ENCODE data around the gene ZNF774. TPM values are rescaled to one million over a fixed set of nuclear protein-coding genes. Genes with fewer than 3 reads are reported as not detected.

ZNF774 gene
- total RNA-seq, 1 experiment from 2014 or later = 4.0 TPM

DNA sequence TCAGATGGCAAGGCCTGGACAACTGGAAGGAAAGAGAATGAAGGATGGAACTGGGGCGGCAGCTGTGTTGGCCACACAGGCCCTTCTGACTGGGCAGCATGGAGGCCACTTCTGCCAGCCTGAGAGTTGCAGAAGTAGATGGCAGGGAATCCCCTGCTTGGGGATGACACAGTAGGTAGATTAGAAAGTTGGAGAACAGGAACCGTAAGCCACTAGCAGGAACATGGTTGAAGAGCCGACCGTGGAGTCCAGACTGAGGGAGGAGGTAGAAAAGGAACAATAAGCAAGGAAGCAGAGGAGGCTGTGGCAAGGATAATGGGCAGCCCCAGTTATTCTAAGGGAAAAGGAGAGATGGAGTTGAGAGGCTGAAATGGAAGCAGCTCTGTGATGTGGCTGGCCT lies 26.4 kb upstream of the ZNF774 start:
- intact Hi-C loops (cut with micrococcal nuclease) = no loop called here

DNA sequence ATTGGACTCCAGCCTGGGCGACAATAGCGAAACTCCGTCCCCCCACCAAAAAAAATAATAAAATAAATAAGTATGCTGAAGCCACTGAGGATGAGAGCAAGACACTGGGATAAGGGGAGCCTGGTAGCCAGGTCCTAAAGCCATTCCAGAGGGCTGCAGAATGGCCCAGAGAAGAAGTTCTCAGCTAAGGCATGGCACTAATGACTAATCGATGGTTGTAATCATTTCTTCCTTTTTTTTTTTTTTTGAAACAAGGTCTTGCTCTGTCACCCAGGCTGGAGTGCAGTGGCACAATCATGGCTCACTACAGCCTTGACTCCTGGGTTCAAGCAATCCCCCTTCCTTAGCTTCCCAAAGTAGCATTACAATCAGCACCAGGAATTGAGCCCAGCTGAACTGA lies 25.6 kb upstream of the ZNF774 start:
- RAD21 ChIA-PET (ENCODE audit: low non-redundant PET in 1 of 2, low total read pairs in 2 of 2, uncharacterized antibody in 2 of 2, unreplicated experiment in 2 of 2) = no interaction called here

More for the DNA sequence above, 26.4 kb upstream of the ZNF774 start:
- ChIA-PET POLR2A (no interaction called here), CTCF (no interaction called here), RAD21 (ENCODE audit: low non-redundant PET in 1 of 2, low total read pairs in 2 of 2, uncharacterized antibody in 2 of 2, unreplicated experiment in 2 of 2) (no interaction called here)
- Histone ChIP-seq H3K27ac (ENCODE audit: low read depth, low read length) (no peak overlapping the region), H2AFZ (ENCODE audit: low read depth, low read length, poor library complexity, severe bottlenecking) (no peak overlapping the region), H3K9me2 (ENCODE audit: insufficient read depth) (no peaks in the 10 kb centered on the region), H3K27me3 (ENCODE audit: insufficient read depth, low read length) (no peaks in the 10 kb centered on the region), H3K9me3 (ENCODE audit: control insufficient read depth in 1 of 2, insufficient read depth in 1 of 2, low read depth in 1 of 2, low read length in 2 of 2) (no peaks in the 10 kb centered on the region), H3K4me1 (ENCODE audit: control insufficient read depth in 1 of 2, insufficient read depth in 2 of 2, low read length in 2 of 2) (no peaks in the 10 kb centered on the region), H3K79me2 (ENCODE audit: insufficient read depth, low read length) (no peaks in the 10 kb centered on the region), H3K4me2 (ENCODE audit: low read length) (no peak overlapping the region), H4K20me1 (ENCODE audit: insufficient read depth) (no peaks in the 10 kb centered on the region), H3K36me3 (ENCODE audit: control insufficient read depth in 1 of 2, insufficient read depth in 2 of 2, low read length in 2 of 2) (no peaks in the 10 kb centered on the region), H3K4me3 (replicated peaks in 1 of 2; ENCODE audit: low read depth in 1 of 2, low read length in 2 of 2) (no peak overlapping the region), H3K9ac (ENCODE audit: low read length) (no peak overlapping the region)
- TF ChIP-seq TCF7L2 (IDR thresholded peaks at IDR 0.05; ENCODE audit: borderline replicate concordance, extremely low read depth, insufficient read depth, insufficient read length) (no peak), ZNF274 (IDR thresholded peaks at IDR 0.05; ENCODE audit: low read depth, low read length) (no peak)
- BruUV-seq (replicated peaks) = no TSS peak
- ATAC-seq (no peak), DNase-seq (ENCODE audit: low read depth, low spot score) (no peak)

More for the DNA sequence above, 25.6 kb upstream of the ZNF774 start:
- no peak overlapping the region for H3K27ac ChIP-seq (ENCODE audit: low read depth, low read length)
- ChIA-PET CTCF (interaction anchor here (1.0 kb wide), 1 partner anchor 25 kb away, joined by 3 read pairs; no protein-coding TSS in a partner anchor), POLR2A (no interaction called here)
- no peak for ATAC-seq
- TF ChIP-seq RAD21 (IDR thresholded peaks at IDR 0.05; ENCODE audit: low read depth) (no peak), JUND (IDR thresholded peaks at IDR 0.05) (no peak), TCF7L2 (IDR thresholded peaks at IDR 0.05; ENCODE audit: borderline replicate concordance, extremely low read depth, insufficient read depth, insufficient read length) (no peak), SRF (IDR thresholded peaks at IDR 0.05; ENCODE audit: low read depth) (no peak), SP1 (IDR thresholded peaks at IDR 0.05; ENCODE audit: low read depth) (no peak), EGR1 (IDR thresholded peaks at IDR 0.05; ENCODE audit: low read depth) (no peak), POLR2AphosphoS5 (IDR thresholded peaks at IDR 0.05; ENCODE audit: low read depth, low read length) (no peak), ZNF274 (IDR thresholded peaks at IDR 0.05; ENCODE audit: low read depth, low read length) (no peak), EZH2phosphoT487 (IDR thresholded peaks at IDR 0.05; ENCODE audit: borderline replicate concordance) (no peak), CBX3 (IDR thresholded peaks at IDR 0.05; ENCODE audit: low read depth) (no peak), YY1 (IDR thresholded peaks at IDR 0.05; ENCODE audit: extremely low read depth, insufficient replicate concordance, low read depth, low read length) (no peak), ELF1 (IDR thresholded peaks at IDR 0.05; ENCODE audit: borderline replicate concordance, low read depth) (no peak), ZFX (IDR thresholded peaks at IDR 0.05) (no peak), POLR2A (IDR thresholded peaks at IDR 0.05; ENCODE audit: borderline replicate concordance, extremely low read depth, insufficient read depth, insufficient read length) (no peak)
- TF ChIP-seq, protein P1, sequence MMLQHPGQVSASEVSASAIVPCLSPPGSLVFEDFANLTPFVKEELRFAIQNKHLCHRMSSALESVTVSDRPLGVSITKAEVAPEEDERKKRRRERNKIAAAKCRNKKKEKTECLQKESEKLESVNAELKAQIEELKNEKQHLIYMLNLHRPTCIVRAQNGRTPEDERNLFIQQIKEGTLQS (IDR thresholded peaks at IDR 0.05) = no peak
- TF ChIP-seq, protein P2, sequence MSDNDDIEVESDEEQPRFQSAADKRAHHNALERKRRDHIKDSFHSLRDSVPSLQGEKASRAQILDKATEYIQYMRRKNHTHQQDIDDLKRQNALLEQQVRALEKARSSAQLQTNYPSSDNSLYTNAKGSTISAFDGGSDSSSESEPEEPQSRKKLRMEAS (IDR thresholded peaks at IDR 0.05) = no peak
- H3K27me3 ChIP-seq (ENCODE audit: insufficient read depth, low read length) = no peaks in the 10 kb centered on the region
- no peak for DNase-seq (ENCODE audit: low read depth, low spot score)
- no peaks in the 10 kb centered on the region for H3K36me3 ChIP-seq (ENCODE audit: control insufficient read depth in 1 of 2, insufficient read depth in 2 of 2, low read length in 2 of 2)
- no peak overlapping the region for H3K9ac ChIP-seq (ENCODE audit: low read length)
- H3K4me1 ChIP-seq (ENCODE audit: control insufficient read depth in 1 of 2, insufficient read depth in 2 of 2, low read length in 2 of 2) = no peaks in the 10 kb centered on the region
- intact Hi-C loops (cut with micrococcal nuclease) = no loop called here
- no peaks in the 10 kb centered on the region for H3K79me2 ChIP-seq (ENCODE audit: insufficient read depth, low read length)
- no peaks in the 10 kb centered on the region for H4K20me1 ChIP-seq (ENCODE audit: insufficient read depth)
- H2AFZ ChIP-seq (ENCODE audit: low read depth, low read length, poor library complexity, severe bottlenecking) = no peak overlapping the region
- no TSS peak for BruUV-seq (replicated peaks)
- H3K4me3 ChIP-seq (replicated peaks in 1 of 2; ENCODE audit: low read depth in 1 of 2, low read length in 2 of 2) = no peak overlapping the region
- H3K4me2 ChIP-seq (ENCODE audit: low read length) = no peak overlapping the region
- H3K9me2 ChIP-seq (ENCODE audit: insufficient read depth) = no peaks in the 10 kb centered on the region
- H3K9me3 ChIP-seq (ENCODE audit: control insufficient read depth in 1 of 2, insufficient read depth in 1 of 2, low read depth in 1 of 2, low read length in 2 of 2) = no peaks in the 10 kb centered on the region
